Duodenal mucosa (tissue), 2 donors: ENCODE measurements around the gene FBXW8.

ENCODE experiments used
- H3K27ac ChIP-seq: one replicate; pipeline ENCODE4 v1.7.0; 2013; ENCODE audit warnings: low read depth, low read length
- H3K27me3 ChIP-seq, 2 donors: one replicate each; pipeline ENCODE4 v1.7.0; 2013; ENCODE audit warnings: low read length in 2 of 2, control low read depth in 1 of 2; ENCODE audit not compliant: insufficient read depth in 2 of 2, control insufficient read depth in 1 of 2
- H3K36me3 ChIP-seq, 2 donors: one replicate each; pipeline ENCODE4 v1.7.0; 2013; ENCODE audit warnings: low read length in 2 of 2, control low read depth in 1 of 2; ENCODE audit not compliant: insufficient read depth in 2 of 2, control insufficient read depth in 1 of 2
- H3K4me1 ChIP-seq, 2 donors: one replicate each; pipeline ENCODE4 v1.7.0; 2013; ENCODE audit warnings: low read length in 2 of 2, control low read depth in 1 of 2; ENCODE audit not compliant: insufficient read depth in 2 of 2, control insufficient read depth in 1 of 2
- H3K4me3 ChIP-seq, 2 donors: one replicate each; pipeline ENCODE4 v1.7.0; 2013; ENCODE audit warnings: low read length in 2 of 2, low read depth in 1 of 2
- H3K9ac ChIP-seq, 2 donors: one replicate each; pipeline ENCODE4 v1.7.0; 2013; ENCODE audit warnings: low read length in 2 of 2, low read depth in 1 of 2
- H3K9me3 ChIP-seq, 2 donors: one replicate each; pipeline ENCODE4 v1.7.0; 2013; ENCODE audit warnings: low read length in 2 of 2, control low read depth in 1 of 2; ENCODE audit not compliant: control insufficient read depth in 1 of 2

The FBXW8 gene

DNA sequence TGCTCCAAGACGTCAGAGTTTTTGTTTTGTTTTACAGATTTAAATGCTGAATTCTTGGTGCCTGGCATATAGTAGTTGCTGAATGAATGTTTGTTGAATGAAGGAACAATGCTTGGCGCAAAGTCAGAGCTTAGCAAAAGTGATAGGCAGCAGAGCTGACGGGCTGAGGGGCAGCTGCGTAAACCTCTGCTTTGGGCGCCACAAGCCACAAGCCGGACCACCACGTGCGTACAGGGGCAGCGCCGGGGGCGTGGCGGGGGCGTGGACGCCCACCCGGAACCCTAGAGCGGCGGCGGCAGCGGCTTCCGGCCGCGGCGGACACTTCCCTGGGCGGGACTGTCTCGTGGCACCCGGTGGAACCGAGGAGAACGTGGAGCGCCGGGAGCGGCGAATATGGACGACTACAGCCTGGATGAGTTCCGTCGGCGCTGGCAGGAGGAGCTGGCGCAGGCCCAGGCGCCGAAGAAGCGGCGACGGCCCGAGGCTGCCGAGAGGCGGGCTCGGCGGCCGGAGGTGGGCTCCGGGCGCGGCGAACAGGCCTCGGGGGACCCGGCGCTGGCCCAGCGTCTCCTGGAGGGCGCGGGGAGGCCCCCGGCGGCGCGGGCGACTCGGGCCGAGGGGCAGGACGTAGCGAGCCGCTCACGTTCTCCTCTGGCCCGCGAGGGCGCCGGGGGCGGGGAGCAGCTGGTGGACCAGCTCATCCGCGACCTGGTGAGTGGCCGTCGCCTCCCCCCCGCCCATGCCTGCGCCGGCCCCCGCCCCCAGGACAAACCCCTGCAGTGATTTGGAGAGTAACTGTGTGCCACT lies at the start of gene FBXW8:
FBXW8 (plus strand) TSS at position 306 of the 807 bp plus-strand sequence; CDS start at position 394, 88 bp downstream.
- H3K27ac ChIP-seq, result no peak within 1 kb of the TSS

GRCh38 chr12:116861320-116861719 lies 49.4 kb upstream of the FBXW8 start:
- H3K4me1 ChIP-seq, result no peaks in the 10 kb centered on the region
- H3K9me3 ChIP-seq, result no peaks in the 10 kb centered on the region
- no peaks in the 10 kb centered on the region for H3K36me3 ChIP-seq
- H3K4me3 ChIP-seq, result no peak overlapping the region
- H3K9ac ChIP-seq, result no peak overlapping the region
- H3K27ac ChIP-seq, result no peak overlapping the region
- H3K27me3 ChIP-seq, result peaks cover 0 to 8% of the 10 kb centered on the region in 2 donors

More for the DNA sequence above, at the start of gene FBXW8:
- no peaks in the 10 kb centered on the region for H3K9me3 ChIP-seq
- peaks cover 0 to 3% of the 10 kb centered on the region in 2 donors for H3K36me3 ChIP-seq
- peak within 1 kb of the TSS; percentile 34 to 60 for H3K9ac ChIP-seq
- no peaks in the 10 kb centered on the region for H3K27me3 ChIP-seq
- peaks cover 5 to 8% of the 10 kb centered on the region in 2 donors for H3K4me1 ChIP-seq
- peak within 1 kb of the TSS; percentile 81 to 87 for H3K4me3 ChIP-seq

GRCh38 chr12:116862167-116862566 lies 48.6 kb upstream of the FBXW8 start:
- Histone ChIP-seq H3K4me3 (no peak overlapping the region), H3K4me1 (no peaks in the 10 kb centered on the region), H3K9me3 (no peaks in the 10 kb centered on the region), H3K27me3 (peaks cover 0 to 8% of the 10 kb centered on the region in 2 donors), H3K36me3 (no peaks in the 10 kb centered on the region), H3K9ac (no peak overlapping the region), H3K27ac (no peak overlapping the region)

GRCh38 chr12:116863275-116863767 lies 47.4 kb upstream of the FBXW8 start:
- no peak overlapping the region for H3K9ac ChIP-seq
- H3K36me3 ChIP-seq, result no peaks in the 10 kb centered on the region
- no peaks in the 10 kb centered on the region for H3K4me1 ChIP-seq
- no peaks in the 10 kb centered on the region for H3K9me3 ChIP-seq
- H3K27me3 ChIP-seq, result peaks cover 0 to 8% of the 10 kb centered on the region in 2 donors
- H3K27ac ChIP-seq, result no peak overlapping the region
- no peak overlapping the region for H3K4me3 ChIP-seq

DNA sequence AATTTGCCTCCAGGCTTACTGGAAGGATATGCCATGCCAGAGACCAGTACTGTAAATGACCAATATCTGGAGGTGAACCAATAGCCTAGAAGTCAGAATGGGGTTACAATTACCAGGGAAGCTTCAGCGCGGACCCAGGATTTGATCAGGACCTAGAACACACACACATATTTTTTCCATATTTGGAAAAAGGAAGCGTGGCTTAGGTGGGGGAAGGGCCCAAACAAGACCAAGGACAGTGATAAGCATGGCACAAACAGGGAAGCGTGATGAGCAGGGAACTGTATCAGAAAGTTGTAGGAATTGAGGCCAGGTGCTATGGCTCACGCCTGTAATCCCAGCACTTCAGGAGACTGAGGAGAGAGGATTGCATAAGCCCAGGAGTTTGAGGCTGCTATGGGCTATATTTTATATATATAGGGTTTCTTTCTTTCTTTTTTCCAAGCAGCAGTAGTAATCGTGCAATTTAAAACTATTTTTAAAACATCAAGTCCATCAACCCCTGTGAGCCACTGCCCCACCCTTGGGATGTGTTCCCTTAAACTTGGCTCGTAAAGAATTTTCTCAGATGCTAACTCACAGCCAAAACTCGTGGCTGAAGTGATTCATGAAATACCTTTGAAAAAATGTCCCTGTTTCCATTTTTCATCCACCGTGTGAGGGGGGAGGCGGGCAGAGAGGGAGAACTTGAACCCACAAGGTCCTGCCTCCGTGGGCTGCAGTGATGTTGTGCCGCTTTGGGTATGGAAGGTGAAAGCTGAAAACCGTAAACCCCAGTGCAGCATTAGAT lies 46.2 kb upstream of the FBXW8 start:
- H3K9ac ChIP-seq, result no peak overlapping the region
- no peaks in the 10 kb centered on the region for H3K9me3 ChIP-seq
- H3K27me3 ChIP-seq, result peaks cover 0 to 4% of the 10 kb centered on the region in 2 donors
- no peak overlapping the region for H3K27ac ChIP-seq
- H3K4me1 ChIP-seq, result no peaks in the 10 kb centered on the region
- no peaks in the 10 kb centered on the region for H3K36me3 ChIP-seq
- H3K4me3 ChIP-seq, result no peak overlapping the region

DNA sequence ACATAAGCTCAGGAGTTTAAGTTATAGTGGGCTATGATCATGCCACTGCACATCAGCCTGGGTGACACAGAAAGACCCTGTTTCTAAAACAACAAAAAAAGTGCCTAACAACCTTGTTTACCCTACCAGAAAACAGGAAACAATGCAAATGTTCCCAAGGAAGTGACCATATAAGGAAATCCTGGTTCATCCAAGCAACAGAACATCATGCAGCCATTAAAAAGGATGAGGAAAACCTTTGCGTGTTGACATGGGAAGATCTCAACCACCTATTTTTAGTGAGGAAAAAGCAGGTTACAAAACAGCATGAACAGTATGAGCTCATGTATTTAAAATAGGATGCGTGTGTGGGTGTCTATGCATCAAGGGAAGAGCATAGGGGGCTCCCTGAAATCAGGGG lies 43.2 kb upstream of the FBXW8 start:
- Histone ChIP-seq H3K27me3 (peaks cover 0 to 2% of the 10 kb centered on the region in 2 donors), H3K9me3 (no peaks in the 10 kb centered on the region)

DNA sequence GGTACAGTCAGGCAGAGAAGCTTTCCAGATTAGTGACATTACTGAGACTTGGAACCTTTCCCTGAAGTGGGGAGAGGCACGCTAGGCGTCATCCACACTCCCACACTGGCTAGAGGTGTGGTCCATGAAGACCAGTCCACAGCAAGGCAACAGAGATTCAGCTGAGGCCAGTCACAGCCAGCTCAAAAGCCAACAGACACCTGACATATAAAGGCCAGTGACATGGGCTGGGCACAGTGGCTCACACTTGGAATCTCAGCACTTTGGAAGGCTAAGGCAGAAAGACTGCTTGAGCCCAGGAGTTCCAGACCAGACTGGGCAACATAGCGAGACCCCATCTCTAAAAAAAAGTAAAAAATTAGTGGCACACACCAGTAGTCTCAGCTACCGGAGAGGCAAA lies 40.4 kb upstream of the FBXW8 start:
- H3K27me3 ChIP-seq, result peaks cover 2 to 6% of the 10 kb centered on the region in 2 donors
- H3K9me3 ChIP-seq, result peaks cover 7% of the 10 kb centered on the region in 2 donors
- H3K4me1 ChIP-seq, result no peaks in the 10 kb centered on the region
- no peak overlapping the region for H3K27ac ChIP-seq
- H3K9ac ChIP-seq, result no peak overlapping the region
- H3K4me3 ChIP-seq, result no peak overlapping the region
- no peaks in the 10 kb centered on the region for H3K36me3 ChIP-seq

More for the DNA sequence above, 43.2 kb upstream of the FBXW8 start:
- H3K4me3 ChIP-seq, result no peak overlapping the region
- H3K9ac ChIP-seq, result no peak overlapping the region
- H3K36me3 ChIP-seq, result no peaks in the 10 kb centered on the region
- no peaks in the 10 kb centered on the region for H3K4me1 ChIP-seq
- no peak overlapping the region for H3K27ac ChIP-seq

- peaks cover 26 to 34% of the 10 kb centered on the region in 2 donors for H3K27me3 ChIP-seq
These were observed 36.3 kb upstream of the FBXW8 start for GRCh38 chr12:116874324-116874995.

DNA sequence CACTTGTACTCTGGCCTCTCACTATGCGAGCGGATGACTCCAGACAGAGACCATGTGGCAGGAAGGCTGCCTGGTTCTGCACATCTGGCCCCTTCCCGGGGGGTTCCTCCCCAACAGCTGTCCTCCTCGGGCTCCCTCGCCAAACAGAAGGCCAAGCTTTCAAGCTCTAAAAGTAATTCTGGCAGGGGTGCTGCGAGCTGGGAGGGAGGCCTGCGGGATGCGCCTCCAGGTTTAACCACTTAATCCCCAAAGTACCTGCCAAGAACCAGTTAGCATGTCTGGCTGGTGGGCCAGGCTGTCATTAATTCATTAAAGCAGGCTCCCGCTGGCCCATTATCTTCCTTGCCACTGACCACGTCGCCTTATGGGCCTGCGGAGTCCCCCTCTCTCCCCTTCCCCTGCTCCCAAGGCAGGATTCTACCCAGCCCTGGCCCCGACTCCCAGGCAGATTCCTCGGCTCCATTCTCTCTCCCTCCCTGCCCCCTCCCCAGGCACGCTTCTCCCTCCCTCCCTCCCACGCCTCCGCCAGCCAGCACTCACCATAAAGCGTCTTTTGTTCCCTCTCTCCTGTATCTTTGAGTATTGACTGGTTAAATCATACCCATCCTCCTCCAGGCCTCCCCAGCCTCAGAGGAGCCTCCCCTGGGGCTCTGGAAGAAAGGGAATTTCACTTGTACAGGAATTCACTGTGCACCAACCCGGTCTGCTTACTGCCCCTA lies 34.4 kb upstream of the FBXW8 start:
- Histone ChIP-seq H3K4me3 (no peak overlapping the region), H3K4me1 (peaks cover 0 to 13% of the 10 kb centered on the region in 2 donors), H3K36me3 (no peaks in the 10 kb centered on the region), H3K27ac (no peak overlapping the region), H3K27me3 (peaks cover 37 to 47% of the 10 kb centered on the region in 2 donors), H3K9ac (no peak overlapping the region), H3K9me3 (peaks cover 7% of the 10 kb centered on the region in 2 donors)

More at GRCh38 chr12:116874324-116874995, 36.3 kb upstream of the FBXW8 start:
- Histone ChIP-seq H3K9ac (no peak overlapping the region), H3K27ac (no peak overlapping the region), H3K4me1 (peaks cover 0 to 4% of the 10 kb centered on the region in 2 donors), H3K36me3 (no peaks in the 10 kb centered on the region), H3K4me3 (no peak overlapping the region), H3K9me3 (peaks cover 7% of the 10 kb centered on the region in 2 donors)
